Ovary (tissue), 9 donors: ENCODE results near the gene SEBOX. TPM values are rescaled to one million over a fixed set of nuclear protein-coding genes. Genes with fewer than 3 reads are reported as not detected.

Experiments used
- DNase-seq, 5 donors: peaks; one replicate each; pipeline ENCODE4 v3.0.0-alpha.2; 2019 to 2020
- H3K27ac ChIP-seq, 2 donors: fragments of 200-600 bp; one replicate each; pipeline versions ENCODE4 v1.5.1 to v1.8.0; 2019 to 2022
- H3K27me3 ChIP-seq: fragments of 200-600 bp; one replicate; pipeline ENCODE4 v1.8.0; 2022
- H3K36me3 ChIP-seq: fragments of 200-600 bp; sonication (generic); one replicate; pipeline ENCODE4 v1.5.1; 2019
- H3K4me1 ChIP-seq: one replicate; pipeline ENCODE4 v1.8.1; 2013; ENCODE audit warnings: mild to moderate bottlenecking, moderate library complexity; ENCODE audit not compliant: insufficient read depth
- H3K4me3 ChIP-seq: fragments of 200-600 bp; sonication (generic); one replicate; pipeline ENCODE4 v1.5.1; 2017
- H3K9me3 ChIP-seq, 2 donors: fragments of 200-600 bp in 1 of 2; sonication (generic) in 1 of 2; one replicate each; pipeline versions ENCODE4 v1.5.1 to v1.8.1; 2013 to 2019; ENCODE audit warnings: mild to moderate bottlenecking in 1 of 2, moderate library complexity in 1 of 2
- CTCF ChIP-seq, 3 donors: fragments of 450-650 bp in 2 of 3; fragments of 200-600 bp in 1 of 3; IDR thresholded peaks; one replicate each; pipeline versions ENCODE4 v1.5.1 to v1.8.0; 2016 to 2022; ENCODE audit warnings: antibody characterized with exemption in 3 of 3, mild to moderate bottlenecking in 1 of 3
- EP300 ChIP-seq: sonication (generic); formaldehyde crosslinking; IDR thresholded peaks from one replicate; pipeline ENCODE4 v1.6.1; 2017; ENCODE audit warnings: antibody characterized with exemption
- POLR2A ChIP-seq: fragments of 450-650 bp; IDR thresholded peaks from one replicate; pipeline ENCODE4 v1.6.1; 2017; ENCODE audit warnings: antibody characterized with exemption, mild to moderate bottlenecking, moderate library complexity
- WGBS, 3 donors: extraction: QIAGEN DNeasy Blood & Tissue Kit in 1 of 3; methylation state at CpG; one replicate each; pipeline versions ENCODE4 v1.1.5 to v1.1.7; 2013 to 2017; 5-methylcytosine and 5-hydroxymethylcytosine counted together
- intact Hi-C, 4 donors: fragments of 100-400 bp; cut with DNase I; formaldehyde crosslinking; loops; one replicate each; pipeline versions ENCODE4 v1.11.0 to v1.15.1; 2022 to 2023
- polyA plus RNA-seq, 2 donors: library from polyadenylated mRNA; stranded (reverse); fragments of 200-250 nt in 1 of 2; fragments of 350-450 nt in 1 of 2; fragmentation: Illumina TruSeq in 1 of 2; extraction: RNeasy Lipid Tissue Mini Kit (QIAGEN cat#74804) in 1 of 2; gene quantifications; one replicate each; pipeline ENCODE4 v1.2.3, GENCODE V29; 2013 to 2014
- total RNA-seq, 7 donors: library from RNA; depleted of rRNA in 2 of 7; stranded (reverse); fragments of >200 nt in 2 of 7; fragmentation: NEBNext Ultra II Directional in 3 of 7; extraction: Animal tissue kit (Norgen Biotek cat#: 25700) in 3 of 7; gene quantifications; one replicate each; pipeline versions ENCODE4 v1.1.0 to v1.2.4, GENCODE V29; 2016 to 2023
- donor health status: DM: no; HTN: no; CAD: no; lungs with moderate emphysema.
- donor health status: DM: no; HTN: no; CAD: no.
- donor health status: Bipolar disorder and iron deficiency.
- donor health status: DM: yes; HTN: yes; CAD: no.
- donor health status: DM: no; HTN: no; CAD: no.
- donor health status: DM: yes; HTN: yes; CAD: no.

Gene SEBOX
- total and polyA plus RNA-seq, 9 donors, result not detected

GRCh38 chr17:28384281-28385036 is 19.5 kb upstream of the SEBOX start:
- H3K27me3 ChIP-seq, result no peaks in the 10 kb centered on the region
- TF ChIP-seq EP300 (no peak), CTCF (IDR thresholded peaks at IDR 0.05) (no peak), POLR2A (no peak)
- no peaks in the 10 kb centered on the region for H3K4me1 ChIP-seq
- no peak overlapping the region for H3K27ac ChIP-seq
- H3K36me3 ChIP-seq, result no peaks in the 10 kb centered on the region
- H3K4me3 ChIP-seq, result peak overlapping the region; percentile 20
- 67 to 73% (median 71%) methylated on average over 56 of the region's 56 CpGs for WGBS, 3 donors
- intact Hi-C loops, result no loop called here
- H3K9me3 ChIP-seq, result no peaks in the 10 kb centered on the region
- no peak for DNase-seq

- Histone ChIP-seq H3K27me3 (no peaks in the 10 kb centered on the region), H3K4me1 (no peaks in the 10 kb centered on the region), H3K9me3 (no peaks in the 10 kb centered on the region), H3K36me3 (no peaks in the 10 kb centered on the region), H3K4me3 (no peak overlapping the region), H3K27ac (no peak overlapping the region)
- peak in 1 of 5 donors; percentile 28 for DNase-seq
- intact Hi-C loops, result no loop called here
- TF ChIP-seq CTCF (IDR thresholded peaks at IDR 0.05) (no peak), EP300 (no peak), POLR2A (no peak)
- 60 to 69% (median 66%) methylated on average over 72 of the region's 72 CpGs for WGBS, 3 donors
Observed at GRCh38 chr17:28381141-28381825, 16.3 kb upstream of the SEBOX start.

- peak in 1 of 5 donors; percentile 6 for DNase-seq
- no peak overlapping the region for H3K4me3 ChIP-seq
- H3K36me3 ChIP-seq, result no peaks in the 10 kb centered on the region
- TF ChIP-seq POLR2A, result no peak
- no peak for TF ChIP-seq EP300
- TF ChIP-seq CTCF (IDR thresholded peaks at IDR 0.05), result no peak
- WGBS, 3 donors, result 85 to 89% (median 88%) methylated on average over 10 of the region's 10 CpGs
- H3K9me3 ChIP-seq, result no peaks in the 10 kb centered on the region
- H3K27ac ChIP-seq, result no peak overlapping the region
- H3K27me3 ChIP-seq, result no peaks in the 10 kb centered on the region
- no peaks in the 10 kb centered on the region for H3K4me1 ChIP-seq
- intact Hi-C loops, result no loop called here
Observed at GRCh38 chr17:28379814-28380801, 15.1 kb upstream of the SEBOX start.

GRCh38 chr17:28372945-28373274 is 7.9 kb upstream of the SEBOX start:
- TF ChIP-seq POLR2A (no peak), CTCF (IDR thresholded peaks at IDR 0.05) (no peak), EP300 (no peak)
- WGBS, 3 donors, result 78 to 84% (median 79%) methylated on average over 6 of the region's 6 CpGs
- intact Hi-C loops, result loop anchor here in 1 of 4 donors (2.0 kb wide), 1 partner anchor 20 kb away; no protein-coding TSS in a partner anchor
- Histone ChIP-seq H3K27ac (no peak overlapping the region), H3K4me3 (no peak overlapping the region), H3K27me3 (no peaks in the 10 kb centered on the region), H3K36me3 (no peaks in the 10 kb centered on the region), H3K9me3 (no peaks in the 10 kb centered on the region), H3K4me1 (peaks cover 7% of the 10 kb centered on the region)
- no peak for DNase-seq
